Fibroblast of skin of scalp (primary cell): ENCODE results near the gene MXD1. TPM values are rescaled to one million over a fixed set of nuclear protein-coding genes. Genes with fewer than 3 reads are reported as not detected.
"Not testable (repeated sequence)": the region's sequence is repeated elsewhere in the genome, so short reads cannot be mapped to it uniquely, and the experiment has no call there.

Experiments
- DNase-seq: peaks from one replicate; pipeline ENCODE4 v3.0.0-alpha.2; 2013
- polyA plus RNA-seq, 2 experiments: library from polyadenylated mRNA; unstranded; fragments of 120-200 nt; gene quantifications; one replicate each; pipeline ENCODE4 v1.2.1, GENCODE V29; 2013; ENCODE audit not compliant: insufficient read length in 2 of 2

The MXD1 gene
- 3.7 TPM for polyA plus RNA-seq (2013, experiment 1 of 2; ENCODE audit: insufficient read length)
- polyA plus RNA-seq (2013, experiment 2 of 2; ENCODE audit: insufficient read length): 3.1 TPM

GRCh38 chr2:69914950-69915945 is at the start of gene MXD1:
Gene MXD1 (plus strand): TSS chr2:69915109. CDS start chr2:69915331, 222 bp downstream.
- DNase-seq: no peak

GRCh38 chr2:69888451-69888850 is 26.5 kb upstream of the MXD1 start:
- DNase-seq: no peak

GRCh38 chr2:69889302-69889701 is 25.6 kb upstream of the MXD1 start:
- DNase-seq: no peak

GRCh38 chr2:69890881-69891280 is 24.0 kb upstream of the MXD1 start:
- no peak for DNase-seq

GRCh38 chr2:69892838-69893424 is 22.0 kb upstream of the MXD1 start:
- DNase-seq: not testable (repeated sequence)

- DNase-seq: peak; percentile 86
These were observed 21.0 kb upstream of the MXD1 start, which contains the start of gene SNRNP27 for GRCh38 chr2:69893684-69894551. Gene SNRNP27 (plus strand): TSS chr2:69893956. CDS start chr2:69893985, 29 bp downstream.

- DNase-seq: not testable (repeated sequence)
These were observed 20.2 kb upstream of the MXD1 start for GRCh38 chr2:69894737-69895136.

GRCh38 chr2:69902213-69902922 is 12.5 kb upstream of the MXD1 start:
- DNase-seq: no peak

- DNase-seq: no peak
These were observed 7.7 kb upstream of the MXD1 start for GRCh38 chr2:69907216-69907615.

- peak; percentile 68 for DNase-seq
These were observed 2.8 kb upstream of the MXD1 start for GRCh38 chr2:69911985-69912563.

GRCh38 chr2:69914164-69914949 is 552 bp upstream of the MXD1 start:
- DNase-seq: peak; percentile 100

GRCh38 chr2:69916106-69916505 is 1.2 kb downstream of the MXD1 start:
- DNase-seq: no peak

- DNase-seq: peak; percentile 65
These were observed 2.9 kb downstream of the MXD1 start for GRCh38 chr2:69917852-69918251.

- DNase-seq: no peak
These were observed 3.5 kb downstream of the MXD1 start for GRCh38 chr2:69918401-69918800.

GRCh38 chr2:69923116-69923515 is 8.2 kb downstream of the MXD1 start:
- no peak for DNase-seq

- DNase-seq: peak; percentile 22
These were observed 12.1 kb downstream of the MXD1 start for GRCh38 chr2:69926849-69927515.

GRCh38 chr2:69931832-69932595 is 17.1 kb downstream of the MXD1 start:
- DNase-seq: no peak

GRCh38 chr2:69932596-69932922 is 17.6 kb downstream of the MXD1 start:
- DNase-seq: no peak

- DNase-seq: no peak
These were observed 18.4 kb downstream of the MXD1 start for GRCh38 chr2:69933254-69933828.
